Measurements from ENCODE around the gene RINT1. TPM values are rescaled to one million over a fixed set of nuclear protein-coding genes. Genes with fewer than 3 reads are reported as not detected.
A peak's percentile ranks its signal among the peaks of the same experiment; 100 is the strongest.

Gene RINT1
- total RNA-seq, 1 experiment from 2014 or later, result 9.2 TPM

DNA sequence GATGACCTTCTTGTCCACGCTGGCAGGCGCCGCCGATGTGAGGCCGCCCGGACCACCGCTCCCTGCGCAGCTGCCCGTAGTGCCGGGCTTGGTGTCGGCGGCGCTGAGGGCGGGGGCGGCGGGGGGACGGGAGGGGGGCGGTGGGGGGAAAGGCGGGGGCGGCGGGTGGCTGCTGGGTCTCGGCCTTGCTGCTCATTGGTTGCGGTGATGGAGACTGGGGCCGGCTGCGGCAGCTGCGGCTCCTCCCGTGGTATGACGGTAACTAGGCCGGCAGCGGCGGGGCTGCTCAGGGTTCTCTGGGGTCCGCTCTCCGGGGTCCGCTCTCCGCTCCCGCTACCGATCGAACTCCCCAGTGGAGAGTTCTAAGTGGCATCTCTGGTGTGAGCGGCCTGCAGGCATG lies 51.1 kb downstream of the RINT1 start:
- no peaks in the 10 kb centered on the region for H3K36me3 ChIP-seq (ENCODE audit: insufficient read depth, low read length)
- no peak overlapping the region for H3K4me2 ChIP-seq (ENCODE audit: low read depth, low read length, poor library complexity, severe bottlenecking)
- no peak overlapping the region for H2AFZ ChIP-seq (ENCODE audit: low read length)
- H3K27me3 ChIP-seq (ENCODE audit: low read length), result no peaks in the 10 kb centered on the region
- no peak overlapping the region for H3K4me3 ChIP-seq (ENCODE audit: low read length)
- no peak for DNase-seq
- no peak overlapping the region for H3K9ac ChIP-seq (ENCODE audit: low read length)
- no peak overlapping the region for H3K27ac ChIP-seq (ENCODE audit: low read length)
- H3K9me2 ChIP-seq (replicated peaks; ENCODE audit: insufficient read depth, low read length), result no peaks in the 10 kb centered on the region
- H3K4me1 ChIP-seq (ENCODE audit: low read length), result no peaks in the 10 kb centered on the region
- H3K9me3 ChIP-seq (ENCODE audit: low read length), result no peaks in the 10 kb centered on the region
- no peaks in the 10 kb centered on the region for H4K20me1 ChIP-seq (ENCODE audit: insufficient read depth, low read depth, low read length)
- H3K79me2 ChIP-seq (ENCODE audit: low read length), result no peaks in the 10 kb centered on the region

DNA sequence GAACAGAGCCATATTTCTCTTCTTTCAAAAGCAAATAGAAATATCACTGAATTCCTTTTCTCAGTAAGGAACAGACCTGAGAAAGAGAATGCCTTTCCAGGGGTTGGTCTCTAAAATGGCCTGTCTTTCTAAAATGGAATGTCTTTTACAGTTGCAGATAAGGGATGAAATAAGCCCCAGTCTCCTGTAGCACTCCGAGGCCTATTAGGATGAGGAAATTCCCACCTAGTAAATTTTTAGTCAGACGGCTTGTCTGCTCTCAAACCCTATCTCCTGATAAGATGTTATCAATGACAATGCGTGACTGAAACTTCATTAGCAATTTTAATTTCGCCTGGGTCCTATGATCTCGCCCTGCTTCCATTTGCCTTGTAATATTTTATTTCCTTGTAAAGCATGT lies 52.2 kb downstream of the RINT1 start:
- Histone ChIP-seq H3K4me1 (ENCODE audit: low read length) (no peaks in the 10 kb centered on the region), H3K9me2 (replicated peaks; ENCODE audit: insufficient read depth, low read length) (no peaks in the 10 kb centered on the region), H3K9ac (ENCODE audit: low read length) (no peak overlapping the region), H3K79me2 (ENCODE audit: low read length) (no peaks in the 10 kb centered on the region), H3K27me3 (ENCODE audit: low read length) (no peaks in the 10 kb centered on the region), H4K20me1 (ENCODE audit: insufficient read depth, low read depth, low read length) (no peaks in the 10 kb centered on the region), H2AFZ (ENCODE audit: low read length) (no peak overlapping the region), H3K9me3 (ENCODE audit: low read length) (no peaks in the 10 kb centered on the region), H3K36me3 (ENCODE audit: insufficient read depth, low read length) (no peaks in the 10 kb centered on the region), H3K4me3 (ENCODE audit: low read length) (no peak overlapping the region), H3K27ac (ENCODE audit: low read length) (no peak overlapping the region), H3K4me2 (ENCODE audit: low read depth, low read length, poor library complexity, severe bottlenecking) (no peak overlapping the region)
- DNase-seq, result no peak

DNA sequence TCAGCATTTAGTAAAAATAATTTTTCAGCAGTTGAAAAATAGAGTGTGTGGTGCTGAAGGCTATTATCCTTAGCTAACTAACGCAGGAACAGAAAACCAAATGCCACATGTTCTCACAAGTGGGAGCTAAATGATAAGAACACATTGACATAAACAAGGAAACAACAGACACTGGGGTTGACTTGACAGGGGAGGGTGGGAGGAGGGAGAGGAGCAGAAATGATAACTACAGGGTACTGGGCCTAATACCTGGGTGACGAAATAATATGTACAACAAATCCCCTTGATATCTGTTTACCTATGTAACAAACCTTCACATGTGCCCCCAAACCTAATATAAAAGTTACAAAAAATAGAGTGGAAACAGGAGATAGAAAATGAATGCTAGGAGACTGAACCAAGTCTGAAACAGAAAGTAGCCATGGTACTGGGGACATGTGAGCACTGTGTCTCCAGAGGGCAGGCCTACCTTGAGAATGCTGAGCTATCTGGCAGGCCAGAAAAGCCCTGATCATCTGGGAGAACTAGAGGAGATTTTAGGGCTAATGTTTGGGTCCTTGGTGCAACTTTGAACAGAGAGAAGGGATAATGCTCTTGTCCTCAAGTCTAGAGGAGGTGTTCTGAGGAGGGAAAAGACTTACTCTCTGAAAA lies 54.0 kb downstream of the RINT1 start:
- Histone ChIP-seq H2AFZ (ENCODE audit: low read length) (no peak overlapping the region), H3K9me3 (ENCODE audit: low read length) (no peaks in the 10 kb centered on the region), H3K9me2 (replicated peaks; ENCODE audit: insufficient read depth, low read length) (no peaks in the 10 kb centered on the region), H3K4me3 (ENCODE audit: low read length) (no peak overlapping the region), H4K20me1 (ENCODE audit: insufficient read depth, low read depth, low read length) (no peaks in the 10 kb centered on the region), H3K4me1 (ENCODE audit: low read length) (no peaks in the 10 kb centered on the region), H3K27ac (ENCODE audit: low read length) (no peak overlapping the region), H3K27me3 (ENCODE audit: low read length) (no peaks in the 10 kb centered on the region), H3K79me2 (ENCODE audit: low read length) (no peaks in the 10 kb centered on the region), H3K4me2 (ENCODE audit: low read depth, low read length, poor library complexity, severe bottlenecking) (no peak overlapping the region), H3K9ac (ENCODE audit: low read length) (no peak overlapping the region), H3K36me3 (ENCODE audit: insufficient read depth, low read length) (no peaks in the 10 kb centered on the region)
- DNase-seq, result no peak

DNA sequence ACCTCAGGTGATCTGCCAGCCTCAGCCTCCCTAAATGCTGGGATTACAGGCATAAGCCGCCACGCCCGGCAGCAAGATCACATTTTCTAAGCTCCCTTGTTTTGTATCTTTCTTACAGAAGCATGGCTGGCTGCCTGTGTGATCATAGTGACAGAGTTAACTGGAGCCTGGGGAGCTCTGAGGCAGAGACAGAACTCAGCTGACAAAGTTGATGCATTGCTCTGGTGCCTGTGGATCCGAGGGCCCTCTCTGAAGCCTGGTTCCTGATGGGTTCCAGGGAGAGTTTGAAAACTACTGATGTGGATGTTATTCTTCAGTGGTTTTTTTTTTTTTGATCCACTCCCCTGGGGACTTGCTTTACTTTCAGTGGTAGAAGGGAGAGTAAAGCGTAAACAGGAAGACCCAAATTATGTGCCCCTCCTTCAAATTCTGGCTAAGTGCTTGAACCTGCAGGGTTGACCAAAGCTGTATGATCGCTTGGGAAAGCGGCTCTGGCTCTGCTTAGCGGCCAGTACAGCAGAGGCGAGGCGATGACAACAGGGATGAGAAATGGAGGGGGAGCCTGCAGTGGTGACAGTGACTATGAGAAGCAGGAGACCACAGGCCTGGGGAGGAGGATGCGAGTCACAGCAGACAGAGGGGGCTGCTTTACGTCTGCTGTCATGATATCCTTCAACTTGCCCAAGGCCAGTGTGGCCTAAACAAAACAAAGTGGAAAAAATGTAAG lies 56.1 kb downstream of the RINT1 start:
- Histone ChIP-seq H3K4me2 (ENCODE audit: low read depth, low read length, poor library complexity, severe bottlenecking) (no peak overlapping the region), H3K36me3 (ENCODE audit: insufficient read depth, low read length) (no peaks in the 10 kb centered on the region), H3K27me3 (ENCODE audit: low read length) (no peaks in the 10 kb centered on the region), H3K4me3 (ENCODE audit: low read length) (no peak overlapping the region), H3K79me2 (ENCODE audit: low read length) (no peaks in the 10 kb centered on the region), H4K20me1 (ENCODE audit: insufficient read depth, low read depth, low read length) (no peaks in the 10 kb centered on the region), H3K27ac (ENCODE audit: low read length) (no peak overlapping the region), H3K9me2 (replicated peaks; ENCODE audit: insufficient read depth, low read length) (no peaks in the 10 kb centered on the region), H3K9ac (ENCODE audit: low read length) (no peak overlapping the region), H2AFZ (ENCODE audit: low read length) (no peak overlapping the region), H3K9me3 (ENCODE audit: low read length) (no peaks in the 10 kb centered on the region), H3K4me1 (ENCODE audit: low read length) (no peaks in the 10 kb centered on the region)
- no peak for DNase-seq

DNA sequence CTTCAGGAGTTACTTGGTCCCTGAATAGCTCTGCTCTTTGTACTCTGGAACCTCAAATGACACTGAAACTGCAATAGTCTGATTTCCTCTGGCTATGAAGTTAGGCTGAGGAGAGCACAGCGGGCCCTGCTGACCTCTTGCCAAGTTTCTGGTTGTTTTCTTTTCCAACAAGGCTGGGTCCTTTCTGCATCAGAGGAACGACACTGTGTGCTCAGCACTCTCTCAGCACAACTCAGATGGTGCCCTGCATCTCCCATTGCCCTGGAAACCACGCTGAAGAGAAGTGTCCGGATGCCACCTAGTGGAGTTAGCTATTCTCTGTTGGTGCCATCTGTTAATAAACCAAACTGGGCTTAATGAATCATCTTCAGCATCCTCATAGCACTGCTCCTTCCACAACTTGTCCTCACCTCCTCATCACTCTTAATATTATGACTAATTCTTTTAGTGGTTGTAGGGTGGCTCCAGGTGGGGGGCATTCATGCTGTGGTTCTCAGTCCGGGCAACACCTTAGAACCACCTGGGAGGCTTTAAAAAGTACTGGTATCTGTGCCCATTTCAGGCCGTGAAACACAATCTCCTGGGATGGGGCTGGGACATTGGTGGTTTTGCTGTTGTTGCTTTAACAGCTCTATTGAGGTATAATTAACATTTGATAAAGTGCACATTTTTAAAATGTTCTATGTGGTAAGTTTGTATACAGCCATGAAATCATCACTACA lies 57.5 kb downstream of the RINT1 start:
- Histone ChIP-seq H3K9me3 (ENCODE audit: low read length) (no peaks in the 10 kb centered on the region), H3K79me2 (ENCODE audit: low read length) (no peaks in the 10 kb centered on the region), H3K9ac (ENCODE audit: low read length) (no peak overlapping the region), H3K27me3 (ENCODE audit: low read length) (no peaks in the 10 kb centered on the region), H3K4me3 (ENCODE audit: low read length) (no peak overlapping the region), H2AFZ (ENCODE audit: low read length) (no peak overlapping the region), H3K9me2 (replicated peaks; ENCODE audit: insufficient read depth, low read length) (no peaks in the 10 kb centered on the region), H3K27ac (ENCODE audit: low read length) (no peak overlapping the region), H3K36me3 (ENCODE audit: insufficient read depth, low read length) (no peaks in the 10 kb centered on the region), H3K4me2 (ENCODE audit: low read depth, low read length, poor library complexity, severe bottlenecking) (no peak overlapping the region), H3K4me1 (ENCODE audit: low read length) (no peaks in the 10 kb centered on the region; the same call in 1 of the 2 replicates), H4K20me1 (ENCODE audit: insufficient read depth, low read depth, low read length) (no peaks in the 10 kb centered on the region)
- DNase-seq, result peak; percentile 90

DNA sequence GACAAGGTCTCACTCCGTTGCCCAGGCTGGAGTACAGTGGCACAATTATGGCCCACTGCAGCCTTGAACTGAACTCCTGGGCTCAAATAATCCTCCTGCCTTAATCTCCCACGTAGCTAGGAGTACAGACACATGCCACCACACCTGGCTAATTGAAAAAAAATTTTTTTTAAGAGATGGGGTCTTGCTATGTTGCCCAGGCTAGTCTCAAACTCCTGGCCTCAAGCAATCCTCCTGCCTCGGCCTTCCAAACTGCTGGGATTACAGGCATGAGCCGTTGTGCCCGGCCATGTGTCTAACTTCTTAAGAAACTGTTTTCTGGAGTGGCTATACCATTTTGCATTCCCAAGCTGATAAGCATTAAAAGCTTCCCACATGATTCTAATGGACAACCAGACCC lies 58.8 kb downstream of the RINT1 start:
- Histone ChIP-seq H3K4me3 (ENCODE audit: low read length) (no peak overlapping the region), H3K27me3 (ENCODE audit: low read length) (no peaks in the 10 kb centered on the region), H3K4me2 (ENCODE audit: low read depth, low read length, poor library complexity, severe bottlenecking) (no peak overlapping the region), H3K9me3 (ENCODE audit: low read length) (no peaks in the 10 kb centered on the region), H2AFZ (ENCODE audit: low read length) (no peak overlapping the region), H3K9me2 (replicated peaks; ENCODE audit: insufficient read depth, low read length) (no peaks in the 10 kb centered on the region), H3K79me2 (ENCODE audit: low read length) (no peaks in the 10 kb centered on the region), H3K4me1 (ENCODE audit: low read length) (no peaks in the 10 kb centered on the region; the same call in 1 of the 2 replicates), H3K27ac (ENCODE audit: low read length) (no peak overlapping the region), H4K20me1 (ENCODE audit: insufficient read depth, low read depth, low read length) (no peaks in the 10 kb centered on the region), H3K36me3 (ENCODE audit: insufficient read depth, low read length) (no peaks in the 10 kb centered on the region), H3K9ac (ENCODE audit: low read length) (no peak overlapping the region)
- no peak for DNase-seq

DNA sequence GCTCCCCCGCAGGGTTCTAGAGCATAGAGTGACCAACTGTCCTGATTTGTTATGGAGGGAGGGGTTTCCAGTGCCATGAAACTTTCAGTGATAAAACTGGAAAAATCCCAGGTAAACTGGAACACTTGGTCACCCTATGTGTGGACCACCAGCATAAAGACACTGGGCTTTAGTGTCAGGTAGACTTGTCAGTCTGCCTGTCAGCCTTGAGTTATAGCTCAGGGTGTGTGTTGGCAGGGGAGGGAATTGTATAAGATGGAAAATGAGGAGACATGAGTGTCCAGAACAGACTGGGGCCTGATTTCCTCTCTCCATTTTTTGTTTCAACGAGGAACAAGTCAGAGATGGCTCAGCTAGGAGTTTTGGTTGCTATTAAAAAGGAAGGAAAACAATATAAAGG lies 59.5 kb downstream of the RINT1 start:
- H4K20me1 ChIP-seq (ENCODE audit: insufficient read depth, low read depth, low read length), result no peaks in the 10 kb centered on the region
- no peaks in the 10 kb centered on the region for H3K27me3 ChIP-seq (ENCODE audit: low read length)
- no peak overlapping the region for H2AFZ ChIP-seq (ENCODE audit: low read length)
- no peaks in the 10 kb centered on the region for H3K36me3 ChIP-seq (ENCODE audit: insufficient read depth, low read length)
- DNase-seq, result no peak
- no peak overlapping the region for H3K27ac ChIP-seq (ENCODE audit: low read length)
- H3K9me2 ChIP-seq (replicated peaks; ENCODE audit: insufficient read depth, low read length), result no peaks in the 10 kb centered on the region
- H3K79me2 ChIP-seq (ENCODE audit: low read length), result no peaks in the 10 kb centered on the region
- H3K4me2 ChIP-seq (ENCODE audit: low read depth, low read length, poor library complexity, severe bottlenecking), result no peak overlapping the region
- H3K9me3 ChIP-seq (ENCODE audit: low read length), result no peaks in the 10 kb centered on the region
- H3K4me1 ChIP-seq (ENCODE audit: low read length), result no peaks in the 10 kb centered on the region; the same call in 1 of the 2 replicates
- no peak overlapping the region for H3K4me3 ChIP-seq (ENCODE audit: low read length)
- H3K9ac ChIP-seq (ENCODE audit: low read length), result no peak overlapping the region

DNA sequence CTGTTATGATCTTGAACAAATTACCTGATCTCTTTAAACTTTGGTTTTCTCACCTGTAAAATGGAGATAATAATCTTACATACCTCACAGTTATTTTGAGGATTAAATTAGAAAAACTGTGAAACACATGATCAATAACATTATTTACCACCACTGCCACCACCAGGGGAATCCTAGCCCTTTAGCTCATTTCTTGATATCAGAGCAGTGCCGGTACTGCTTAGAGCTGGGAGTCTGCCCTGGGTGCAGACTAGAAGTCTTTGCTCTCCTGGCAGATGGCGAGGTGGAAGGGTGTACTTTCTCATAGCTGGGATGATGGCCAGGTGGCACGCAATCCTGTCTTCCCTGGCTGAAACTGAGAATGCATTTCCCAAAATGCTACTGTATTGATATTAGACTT lies 62.0 kb downstream of the RINT1 start:
- Histone ChIP-seq H3K27me3 (ENCODE audit: low read length) (no peaks in the 10 kb centered on the region), H3K4me1 (ENCODE audit: low read length) (no peaks in the 10 kb centered on the region; the same call in 1 of the 2 replicates), H3K79me2 (ENCODE audit: low read length) (no peaks in the 10 kb centered on the region), H3K9ac (ENCODE audit: low read length) (no peak overlapping the region), H3K9me3 (ENCODE audit: low read length) (no peaks in the 10 kb centered on the region), H3K4me3 (ENCODE audit: low read length) (no peak overlapping the region), H4K20me1 (ENCODE audit: insufficient read depth, low read depth, low read length) (no peaks in the 10 kb centered on the region), H3K27ac (ENCODE audit: low read length) (no peak overlapping the region), H3K4me2 (ENCODE audit: low read depth, low read length, poor library complexity, severe bottlenecking) (no peak overlapping the region), H3K9me2 (replicated peaks; ENCODE audit: insufficient read depth, low read length) (no peaks in the 10 kb centered on the region), H3K36me3 (ENCODE audit: insufficient read depth, low read length) (no peaks in the 10 kb centered on the region), H2AFZ (ENCODE audit: low read length) (no peak overlapping the region)
- no peak for DNase-seq
